NCI-H524 (cell line): Measurements from ENCODE around the gene RANBP17.
"Not testable (repeated sequence)": the region's sequence is repeated elsewhere in the genome, so short reads cannot be mapped to it uniquely, and the experiment has no call there.

ENCODE experiments used
- DNase-seq, 2 experiments: peaks; one replicate each; lab custom pipeline; 2025; lab: John Stamatoyannopoulos, UW

RANBP17 gene

GRCh38 chr5:170867825-170868224 is 6.0 kb downstream of the RANBP17 start:
- DNase-seq: no peak

GRCh38 chr5:170870390-170870789 is 8.6 kb downstream of the RANBP17 start:
- not testable (repeated sequence) for DNase-seq

DNA sequence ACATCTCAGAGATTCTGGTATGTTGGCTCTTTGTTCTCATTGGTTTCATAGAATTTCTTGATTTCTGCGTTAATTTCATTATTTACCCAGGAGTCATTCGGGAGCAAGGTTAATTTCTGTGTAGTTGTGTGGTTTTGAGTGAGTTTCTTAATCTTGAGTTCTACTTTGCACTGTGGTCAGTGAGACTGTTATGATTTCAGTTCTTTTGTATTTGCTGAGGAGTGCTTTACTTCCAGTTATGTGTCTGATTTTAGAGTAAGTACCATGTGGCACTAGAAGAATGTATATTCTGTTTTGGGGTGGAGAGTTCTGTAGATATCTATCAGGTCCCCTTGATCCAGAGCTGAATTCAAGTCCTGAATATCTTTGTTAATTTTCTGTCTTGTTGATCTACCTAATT is 12.2 kb downstream of the RANBP17 start:
- no peak for DNase-seq

GRCh38 chr5:170875811-170876210 is 14.0 kb downstream of the RANBP17 start:
- DNase-seq: no peak

GRCh38 chr5:170880084-170880483 is 18.3 kb downstream of the RANBP17 start:
- DNase-seq: no peak

- DNase-seq: no peak
Measured at GRCh38 chr5:170882345-170882744, 20.5 kb downstream of the RANBP17 start.

GRCh38 chr5:170885256-170885655 is 23.4 kb downstream of the RANBP17 start:
- no peak for DNase-seq

- DNase-seq: no peak
Measured at GRCh38 chr5:170885809-170886208, 24.0 kb downstream of the RANBP17 start.

DNA sequence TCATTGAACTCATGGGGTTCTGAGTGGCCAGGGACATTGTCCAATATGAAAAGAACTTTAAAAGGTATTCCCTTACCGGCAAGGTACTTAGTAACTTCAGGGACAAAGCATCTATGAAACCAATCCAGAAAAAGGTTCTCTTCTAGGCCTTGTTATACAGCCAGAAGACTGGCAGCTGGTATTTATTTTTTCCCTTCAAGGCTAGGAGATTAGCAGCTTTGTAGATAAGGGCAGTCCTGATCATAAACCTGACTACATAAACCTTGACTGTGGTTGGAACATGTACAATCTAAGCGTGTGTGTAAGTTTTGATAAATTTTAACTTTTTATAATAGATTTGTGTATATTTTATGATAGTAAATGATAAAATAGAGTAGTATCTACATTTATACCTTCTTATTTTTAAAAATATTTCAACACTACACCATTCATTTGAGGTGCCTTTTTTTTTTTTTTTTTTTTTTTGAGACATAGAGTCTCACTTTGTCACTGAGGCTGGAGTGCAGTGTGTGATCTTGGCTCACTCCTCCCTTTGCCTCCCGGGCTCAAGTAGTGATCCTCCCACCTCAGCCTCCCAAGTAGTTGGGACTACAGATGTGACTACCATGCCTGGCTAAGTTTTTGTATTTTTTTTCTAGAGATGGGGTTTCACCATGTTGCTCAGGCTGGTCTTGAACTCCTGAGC is 24.5 kb downstream of the RANBP17 start:
- no peak for DNase-seq

- DNase-seq: no peak
Measured at GRCh38 chr5:170892196-170892595, 30.4 kb downstream of the RANBP17 start.

GRCh38 chr5:170894665-170895064 is 32.8 kb downstream of the RANBP17 start:
- no peak for DNase-seq

DNA sequence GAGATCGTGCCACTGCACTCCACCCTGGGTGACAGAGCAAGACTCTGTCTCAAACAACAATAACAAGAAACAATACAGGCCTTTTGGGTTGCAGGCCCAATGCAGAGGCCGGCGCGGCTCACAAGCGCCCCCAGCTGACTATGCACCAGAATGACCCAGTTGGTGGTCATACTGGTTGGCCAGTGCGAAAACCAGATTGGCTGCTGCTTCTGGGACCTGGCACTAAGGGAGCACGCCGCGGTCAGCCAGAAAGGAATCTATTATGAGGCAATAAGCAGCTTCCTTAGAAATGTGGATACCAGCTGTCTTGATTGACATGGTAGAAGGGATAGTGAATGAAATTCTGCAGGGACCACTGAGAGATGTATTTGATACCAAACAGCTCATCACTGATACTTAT is 35.0 kb downstream of the RANBP17 start:
- DNase-seq: no peak

GRCh38 chr5:170903075-170903474 is 41.3 kb downstream of the RANBP17 start:
- DNase-seq: no peak

DNA sequence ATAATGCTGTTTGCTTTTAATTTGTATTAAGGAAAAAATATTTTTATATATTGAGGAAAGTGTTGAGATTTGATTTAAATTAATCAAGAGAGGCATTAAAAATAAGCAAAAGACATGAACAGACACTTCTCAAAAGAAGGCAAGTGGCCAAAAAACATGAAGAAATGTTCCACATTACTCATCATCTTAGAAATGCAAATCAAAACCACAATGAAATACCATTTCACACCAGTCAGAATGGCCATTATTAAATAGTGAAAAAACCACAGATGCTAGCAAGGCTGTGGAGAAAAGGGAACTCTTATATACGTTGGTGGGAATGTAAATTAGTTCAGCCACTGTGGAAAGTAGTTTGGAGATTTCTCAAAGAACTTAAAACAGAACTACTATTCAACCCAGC is 45.9 kb downstream of the RANBP17 start:
- DNase-seq: no peak

DNA sequence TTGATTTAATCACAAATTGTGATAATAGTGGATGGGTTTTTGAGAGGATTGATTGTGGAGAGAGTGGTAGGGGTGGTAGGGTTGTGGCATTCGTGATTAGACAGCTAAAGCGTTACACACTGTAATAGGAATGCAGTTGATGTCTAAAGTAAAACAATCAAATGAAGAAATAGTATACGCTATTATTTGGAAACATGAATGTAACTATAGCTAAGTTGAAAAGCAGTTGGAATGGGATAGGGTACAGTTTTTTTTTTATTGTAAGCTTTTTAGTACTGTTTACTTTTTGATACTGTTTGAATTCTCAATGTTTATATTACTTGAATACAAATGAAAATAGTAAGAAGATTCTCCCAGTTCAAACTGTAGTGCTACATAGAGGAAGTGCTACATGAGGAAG is 51.8 kb downstream of the RANBP17 start:
- no peak for DNase-seq

GRCh38 chr5:170917113-170917512 is 55.3 kb downstream of the RANBP17 start:
- DNase-seq: no peak

DNA sequence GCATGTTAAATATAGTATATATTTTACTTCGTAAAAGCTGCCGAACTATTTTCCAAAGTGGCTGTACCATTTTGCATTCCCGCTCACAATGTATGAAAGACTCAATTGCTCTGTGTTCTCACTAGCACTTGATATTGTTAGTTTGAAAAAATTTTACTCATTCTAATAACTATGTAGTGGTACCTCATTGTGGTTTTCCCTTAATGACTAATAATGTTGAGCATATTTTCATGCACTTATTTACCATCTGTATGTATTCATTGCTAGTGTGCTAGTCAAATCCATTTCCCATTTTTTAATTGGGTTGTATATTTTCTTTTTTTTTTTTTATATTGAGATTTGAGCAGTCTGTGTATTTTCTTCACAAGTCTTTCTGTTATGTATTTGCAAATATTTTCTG is 58.4 kb downstream of the RANBP17 start:
- DNase-seq: no peak

- not testable (repeated sequence) for DNase-seq
Measured at GRCh38 chr5:170922331-170922730, 60.5 kb downstream of the RANBP17 start.

- no peak for DNase-seq
Measured at GRCh38 chr5:170923910-170924620, 62.2 kb downstream of the RANBP17 start.

- peak; percentile 32 to 85 for DNase-seq
Measured at GRCh38 chr5:170935534-170936218, 73.9 kb downstream of the RANBP17 start.

GRCh38 chr5:170937072-170937471 is 75.3 kb downstream of the RANBP17 start:
- no peak for DNase-seq

DNA sequence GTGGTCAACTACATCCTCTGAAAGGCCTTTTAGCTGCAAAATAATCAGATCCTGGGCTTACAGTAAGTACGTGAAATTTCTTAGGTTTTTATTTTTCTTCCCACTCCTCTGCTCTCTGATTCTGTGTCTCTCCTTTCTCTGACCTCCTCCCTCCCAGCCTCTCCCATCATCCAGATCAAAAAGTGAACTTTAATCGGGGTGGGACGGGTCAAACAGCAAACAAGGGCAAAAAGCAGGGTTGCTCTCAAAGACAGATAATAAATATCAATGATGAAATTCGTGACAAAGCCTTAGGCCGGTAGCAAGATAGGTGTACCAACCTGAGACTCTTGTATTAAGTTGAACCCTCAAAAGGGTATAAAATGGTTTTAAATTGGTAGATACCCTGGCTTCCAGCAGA is 76.1 kb downstream of the RANBP17 start:
- DNase-seq: no peak

DNA sequence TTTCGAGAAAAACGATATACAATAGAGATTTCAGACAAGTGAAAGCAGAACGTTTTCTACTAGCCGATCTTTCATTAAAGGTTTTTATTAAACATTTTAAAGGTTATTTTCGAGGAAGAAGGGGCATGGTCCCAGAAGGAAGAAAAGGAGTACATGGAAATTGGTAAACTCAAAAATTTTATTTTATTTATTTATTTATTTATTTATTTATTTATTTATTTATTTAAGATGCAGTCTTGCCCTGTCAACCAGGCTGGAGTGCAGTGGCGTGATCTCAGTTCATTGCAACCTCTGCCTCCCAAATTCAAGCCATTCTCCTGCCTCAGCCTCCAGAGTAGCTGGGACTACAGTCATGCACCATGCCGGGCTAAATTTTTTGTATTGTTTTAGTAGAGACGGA is 77.4 kb downstream of the RANBP17 start:
- no peak for DNase-seq
